ENCODE measurements around the gene FAM13A.

FAM13A gene

DNA sequence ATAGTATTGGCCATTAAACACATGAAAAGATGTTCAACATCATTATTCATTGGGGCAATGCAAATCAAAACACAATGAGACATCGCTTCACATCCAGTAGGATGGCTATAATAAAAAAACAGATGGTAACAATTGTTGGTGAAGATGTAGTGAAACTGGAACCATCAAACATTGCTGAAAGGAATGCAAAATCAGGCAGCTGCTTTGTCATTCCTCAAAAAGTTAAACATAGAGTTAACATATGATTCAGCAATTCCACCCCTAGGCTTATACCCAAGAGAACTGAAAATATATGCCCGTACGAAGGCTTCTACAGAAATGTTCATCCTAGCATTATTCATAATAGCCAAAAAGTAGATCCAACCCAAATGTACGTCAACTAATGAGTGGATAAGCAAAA, 215.3 kb downstream of the FAM13A start:
- TF ChIP-seq CTCF (IDR thresholded peaks at IDR 0.05), result no peak
- TF ChIP-seq ZFX (IDR thresholded peaks at IDR 0.05; ENCODE audit: borderline replicate concordance), result no peak
- H3K27ac ChIP-seq, result no peak overlapping the region

DNA sequence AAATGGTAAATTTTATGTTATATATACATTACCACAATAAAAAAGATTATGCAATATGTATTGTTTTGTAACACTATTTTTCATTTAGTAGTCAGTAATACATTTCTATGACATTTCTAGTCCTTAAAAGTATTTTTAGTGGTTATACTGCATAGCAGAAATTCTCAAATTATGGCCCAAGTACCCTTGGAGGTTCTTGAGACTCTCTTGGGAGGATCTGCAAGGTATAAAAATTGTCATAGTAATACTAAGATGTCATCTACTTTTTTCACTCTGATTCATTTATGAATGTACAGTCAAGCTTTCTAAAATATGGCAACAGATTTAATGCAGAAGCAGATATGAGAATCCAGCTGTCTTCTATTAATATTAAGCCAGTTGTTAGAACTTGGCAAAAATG, 220.8 kb downstream of the FAM13A start:
- H3K27ac ChIP-seq, result no peak overlapping the region
- no peak for TF ChIP-seq CTCF (IDR thresholded peaks at IDR 0.05)
- no peak for TF ChIP-seq ZFX (IDR thresholded peaks at IDR 0.05; ENCODE audit: borderline replicate concordance)

GRCh38 chr4:88831031-88831430, 226.0 kb downstream of the FAM13A start:
- TF ChIP-seq CTCF (IDR thresholded peaks at IDR 0.05), result no peak
- TF ChIP-seq ZFX (IDR thresholded peaks at IDR 0.05; ENCODE audit: borderline replicate concordance), result no peak
- no peak overlapping the region for H3K27ac ChIP-seq

DNA sequence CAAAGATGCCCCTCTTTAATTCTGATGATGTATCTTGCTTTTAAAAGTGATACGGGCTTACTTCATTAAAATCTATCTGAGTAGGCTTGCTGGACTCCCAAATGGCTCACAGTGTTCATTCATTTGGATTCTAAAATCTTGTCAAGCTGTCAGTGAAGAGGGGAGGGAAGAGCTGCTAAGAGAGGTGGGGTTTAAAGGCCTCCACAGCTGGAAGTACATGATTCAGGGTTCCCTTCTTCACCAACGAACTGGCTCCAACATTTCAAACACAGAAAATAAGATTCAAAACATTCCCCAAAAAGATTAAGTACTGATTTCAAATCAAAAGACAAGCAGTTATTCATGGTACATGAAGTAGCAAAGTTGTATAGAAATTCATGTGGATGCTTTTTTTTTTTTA, 226.4 kb downstream of the FAM13A start:
- no peak overlapping the region for H3K27ac ChIP-seq
- no peak for TF ChIP-seq ZFX (IDR thresholded peaks at IDR 0.05; ENCODE audit: borderline replicate concordance)
- TF ChIP-seq CTCF (IDR thresholded peaks at IDR 0.05), result no peak

GRCh38 chr4:88828842-88829571, 228.0 kb downstream of the FAM13A start:
- no peak overlapping the region for H3K27ac ChIP-seq
- no peak for TF ChIP-seq ZFX (IDR thresholded peaks at IDR 0.05; ENCODE audit: borderline replicate concordance)
- TF ChIP-seq CTCF (IDR thresholded peaks at IDR 0.05), result no peak

DNA sequence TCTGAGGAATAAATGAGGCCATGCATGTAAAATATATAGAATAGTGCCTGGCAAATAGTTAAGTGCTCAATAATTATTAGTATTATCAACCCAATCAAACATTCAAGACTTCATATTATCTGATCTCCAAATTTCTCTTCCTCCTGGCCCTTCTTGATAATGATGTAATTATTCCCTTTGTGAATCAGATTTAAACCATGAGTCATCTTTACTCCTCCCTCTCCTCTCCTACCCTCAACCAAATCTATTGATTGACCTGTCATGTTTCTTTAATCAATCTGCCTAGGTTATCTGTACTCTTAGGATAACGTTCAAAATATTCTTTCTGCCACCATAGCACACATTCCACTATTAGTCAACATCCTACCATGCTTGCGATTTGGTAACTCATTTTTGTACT, 229.5 kb downstream of the FAM13A start:
- H3K27ac ChIP-seq, result no peak overlapping the region
- no peak for TF ChIP-seq ZFX (IDR thresholded peaks at IDR 0.05; ENCODE audit: borderline replicate concordance)
- TF ChIP-seq CTCF (IDR thresholded peaks at IDR 0.05), result no peak

- TF ChIP-seq ZFX (IDR thresholded peaks at IDR 0.05; ENCODE audit: borderline replicate concordance), result no peak
- TF ChIP-seq CTCF (IDR thresholded peaks at IDR 0.05), result no peak
- H3K27ac ChIP-seq, result no peak overlapping the region
Observed at GRCh38 chr4:88826771-88827170, 230.2 kb downstream of the FAM13A start.
